Subcutaneous abdominal adipose tissue (tissue), 5 donors: Measurements from ENCODE around the gene ADD1.
"Not testable (repeated sequence)": the region's sequence is repeated elsewhere in the genome, so short reads cannot be mapped to it uniquely, and the experiment has no call there.

Experiments
- H3K27ac ChIP-seq: one replicate; pipeline ENCODE4 v1.7.0; 2013; ENCODE audit warnings: low read depth, mild to moderate bottlenecking, inconsistent platforms, low read length, moderate library complexity
- H3K27me3 ChIP-seq, 5 donors: one replicate each; pipeline ENCODE4 v1.7.0; 2013; ENCODE audit warnings: low read length in 5 of 5, inconsistent platforms in 1 of 5; ENCODE audit not compliant: control insufficient read depth in 5 of 5, insufficient read depth in 4 of 5
- H3K36me3 ChIP-seq, 5 donors: one replicate each; pipeline ENCODE4 v1.7.0; 2013; ENCODE audit warnings: low read length in 5 of 5; ENCODE audit not compliant: control insufficient read depth in 5 of 5, insufficient read depth in 5 of 5
- H3K4me1 ChIP-seq, 5 donors: one replicate each; pipeline ENCODE4 v1.7.0; 2013; ENCODE audit warnings: low read length in 5 of 5, mild to moderate bottlenecking in 3 of 5, moderate library complexity in 1 of 5; ENCODE audit not compliant: control insufficient read depth in 5 of 5, insufficient read depth in 5 of 5
- H3K4me3 ChIP-seq, 5 donors: one replicate each; pipeline ENCODE4 v1.7.0; 2013; ENCODE audit warnings: low read length in 5 of 5, low read depth in 1 of 5
- H3K9ac ChIP-seq, 5 donors: one replicate each; pipeline ENCODE4 v1.7.0; 2013; ENCODE audit warnings: low read length in 5 of 5, mild to moderate bottlenecking in 4 of 5, moderate library complexity in 3 of 5
- H3K9me3 ChIP-seq, 5 donors: one replicate each; pipeline ENCODE4 v1.7.0; 2013; ENCODE audit warnings: low read length in 5 of 5; ENCODE audit not compliant: control insufficient read depth in 5 of 5
- donor health status: healthy.
- donor health status: healthy.
- donor health status: healthy.
- donor health status: healthy.
- donor health status: healthy.

Gene ADD1

DNA sequence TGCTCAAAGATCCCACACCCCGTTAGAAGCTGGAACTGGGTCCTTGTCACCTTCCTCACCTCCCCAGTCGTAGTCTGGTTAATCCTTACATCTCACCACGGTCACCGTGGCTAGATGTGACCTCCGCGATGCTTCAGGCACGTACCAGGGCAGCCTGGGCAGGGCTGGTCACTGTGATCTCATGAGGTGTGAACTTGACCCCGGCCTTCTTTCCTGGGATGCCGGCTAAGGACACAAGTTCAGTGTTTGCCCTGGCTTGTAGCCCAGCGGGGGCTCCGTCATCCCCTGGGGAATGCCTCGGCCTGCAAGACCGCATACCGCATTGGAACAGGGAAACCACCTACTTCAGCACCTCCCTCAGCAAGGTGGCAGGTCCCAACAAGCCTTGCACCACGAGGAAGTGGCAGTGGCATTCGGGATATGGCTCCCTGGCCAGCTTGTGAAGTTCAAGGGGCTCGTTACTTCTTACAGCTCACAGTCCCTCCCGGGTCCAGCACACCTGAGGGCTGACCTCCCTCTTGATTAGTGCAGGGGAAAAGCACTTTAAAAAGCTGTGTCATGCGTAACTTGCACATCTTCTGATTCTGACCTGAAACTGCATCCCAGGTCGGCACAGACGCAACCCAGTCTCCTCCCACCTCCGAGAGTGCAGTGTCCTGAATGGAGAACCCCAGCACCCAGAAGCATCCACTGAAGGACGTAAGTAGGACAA, 93.7 kb downstream of the ADD1 start:
- Histone ChIP-seq H3K9ac (no peak overlapping the region), H3K9me3 (no peaks in the 10 kb centered on the region), H3K27me3 (no peaks in the 10 kb centered on the region), H3K4me3 (no peak overlapping the region), H3K27ac (peak overlapping the region; percentile 23), H3K4me1 (peaks cover 3 to 41% (median 33%) of the 10 kb centered on the region in 5 donors), H3K36me3 (peaks cover 0 to 56% (median 47%) of the 10 kb centered on the region in 5 donors)

DNA sequence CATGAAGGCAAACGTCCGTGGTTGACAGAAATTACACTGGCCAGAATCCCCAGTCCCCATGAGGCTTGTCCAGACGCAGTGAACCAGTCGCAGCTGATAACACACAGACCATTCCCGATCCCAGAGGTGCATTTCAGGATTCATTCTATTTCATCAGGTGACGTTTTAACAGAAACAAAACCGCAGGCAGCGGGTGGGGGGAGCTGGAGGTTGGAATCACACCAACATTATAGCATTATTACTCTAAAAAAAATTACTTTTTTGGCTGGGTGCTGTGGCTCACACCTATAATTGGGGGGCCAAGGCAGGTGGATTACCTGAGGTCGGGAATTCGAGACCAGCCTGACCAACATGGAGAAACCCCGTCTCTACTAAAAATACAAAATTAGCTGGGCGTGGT, 94.3 kb downstream of the ADD1 start:
- no peak overlapping the region for H3K4me3 ChIP-seq
- H3K36me3 ChIP-seq = peaks cover 0 to 63% (median 53%) of the 10 kb centered on the region in 5 donors
- no peak overlapping the region for H3K27ac ChIP-seq
- H3K4me1 ChIP-seq = peaks cover 3 to 35% (median 28%) of the 10 kb centered on the region in 5 donors
- H3K9me3 ChIP-seq = no peaks in the 10 kb centered on the region
- H3K27me3 ChIP-seq = no peaks in the 10 kb centered on the region
- no peak overlapping the region for H3K9ac ChIP-seq

DNA sequence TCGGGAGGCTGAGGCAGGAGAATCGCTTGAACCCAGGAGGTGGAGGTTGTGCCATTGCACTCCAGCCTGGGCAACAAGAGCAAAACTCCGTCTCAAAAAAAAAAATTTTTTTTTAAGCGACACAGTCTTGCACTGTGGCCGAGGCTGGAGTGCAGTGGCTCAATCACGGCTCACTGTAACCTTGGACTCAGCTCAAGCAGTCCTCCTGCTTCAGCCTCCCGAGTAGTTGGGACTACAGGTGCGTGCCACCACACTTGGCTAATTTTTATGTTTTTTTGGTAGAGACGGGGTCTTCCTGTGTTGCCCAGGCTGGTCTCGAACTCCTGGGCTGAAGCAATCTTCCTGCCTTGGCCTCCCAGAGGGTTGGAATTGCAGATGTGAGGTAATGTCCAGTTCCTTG, 94.8 kb downstream of the ADD1 start:
- H3K4me3 ChIP-seq, H3K9me3 ChIP-seq, H3K27me3 ChIP-seq, H3K9ac ChIP-seq, H3K27ac ChIP-seq: not testable (repeated sequence)
- H3K4me1 ChIP-seq = peaks cover 3 to 30% (median 24%) of the 10 kb centered on the region in 5 donors
- peaks cover 0 to 67% (median 58%) of the 10 kb centered on the region in 5 donors for H3K36me3 ChIP-seq

DNA sequence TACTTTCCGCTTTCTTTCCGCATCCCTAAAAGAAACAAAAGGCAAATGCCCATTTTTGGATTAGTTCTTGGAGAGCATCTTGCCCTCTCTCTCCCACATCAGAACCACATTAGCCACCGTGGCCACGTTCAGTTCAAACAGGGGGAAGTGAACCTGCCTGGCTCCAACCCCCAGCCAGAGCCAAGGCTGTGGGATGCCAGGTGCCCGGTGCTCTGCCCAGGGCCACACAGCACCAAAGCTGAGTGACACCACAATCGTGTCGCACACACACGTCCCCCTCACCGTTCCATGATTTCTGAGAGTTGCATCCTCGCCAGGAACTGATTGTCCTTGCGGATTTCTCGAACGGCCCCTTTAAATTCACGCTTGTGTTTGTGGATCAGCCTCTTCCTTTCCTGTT, 95.3 kb downstream of the ADD1 start:
- Histone ChIP-seq H3K9ac (no peak overlapping the region), H3K27me3 (no peaks in the 10 kb centered on the region), H3K36me3 (peaks cover 0 to 72% (median 63%) of the 10 kb centered on the region in 5 donors), H3K9me3 (no peaks in the 10 kb centered on the region), H3K4me3 (no peak overlapping the region), H3K4me1 (peaks cover 3 to 25% (median 19%) of the 10 kb centered on the region in 5 donors), H3K27ac (no peak overlapping the region)

- H3K27me3 ChIP-seq = no peaks in the 10 kb centered on the region
- no peak overlapping the region for H3K27ac ChIP-seq
- H3K9me3 ChIP-seq = no peaks in the 10 kb centered on the region
- no peak overlapping the region for H3K9ac ChIP-seq
- peaks cover 0 to 77% (median 67%) of the 10 kb centered on the region in 5 donors for H3K36me3 ChIP-seq
- H3K4me3 ChIP-seq = no peak overlapping the region
- H3K4me1 ChIP-seq = peaks cover 3 to 24% (median 18%) of the 10 kb centered on the region in 5 donors
Observed at GRCh38 chr4:2939383-2940243, 96.0 kb downstream of the ADD1 start.

GRCh38 chr4:2940267-2941137, 96.9 kb downstream of the ADD1 start:
- Histone ChIP-seq H3K27ac (no peak overlapping the region), H3K9ac (no peak overlapping the region), H3K36me3 (peaks cover 0 to 86% (median 76%) of the 10 kb centered on the region in 5 donors), H3K4me1 (peaks cover 1 to 16% (median 11%) of the 10 kb centered on the region in 5 donors), H3K4me3 (no peak overlapping the region), H3K27me3 (no peaks in the 10 kb centered on the region), H3K9me3 (no peaks in the 10 kb centered on the region)

- Histone ChIP-seq H3K36me3 (peaks cover 0 to 95% (median 85%) of the 10 kb centered on the region in 5 donors), H3K27ac (no peak overlapping the region), H3K4me1 (peaks cover 0 to 7% (median 4%) of the 10 kb centered on the region in 5 donors)
Observed at GRCh38 chr4:2941138-2942036, 97.7 kb downstream of the ADD1 start.

DNA sequence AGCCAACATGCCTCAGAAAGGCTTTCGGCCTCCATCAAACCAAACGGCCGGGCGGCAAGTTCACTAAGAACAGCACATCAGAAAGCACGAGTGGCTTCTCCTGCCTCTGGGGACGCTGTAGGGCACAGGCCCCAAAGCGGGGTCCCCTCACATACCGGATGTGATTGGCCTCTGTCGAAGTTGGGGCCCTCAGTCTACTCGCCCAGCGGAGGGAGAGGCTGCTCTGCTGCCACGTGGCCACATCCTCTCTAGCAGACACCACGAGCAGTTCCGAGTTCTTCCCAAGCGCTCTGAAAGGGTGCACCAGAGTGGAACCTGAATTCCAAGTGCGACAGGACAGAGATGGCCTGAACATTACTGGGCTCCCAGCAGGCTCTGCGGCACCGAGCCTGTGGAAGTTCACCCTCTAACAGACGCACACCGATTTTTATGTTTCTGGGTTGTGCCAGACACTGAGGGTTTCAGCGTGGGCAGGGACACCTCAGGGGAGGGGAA, 98.4 kb downstream of the ADD1 start:
- H3K27me3 ChIP-seq = no peaks in the 10 kb centered on the region
- peaks cover 0 to 4% (median under 1%) of the 10 kb centered on the region in 5 donors for H3K4me1 ChIP-seq
- no peak overlapping the region for H3K9ac ChIP-seq
- peaks cover 0 to 97% (median 92%) of the 10 kb centered on the region in 5 donors for H3K36me3 ChIP-seq
- no peaks in the 10 kb centered on the region for H3K9me3 ChIP-seq
- H3K4me3 ChIP-seq = no peak overlapping the region
- H3K27ac ChIP-seq = no peak overlapping the region

More at GRCh38 chr4:2941138-2942036, 97.7 kb downstream of the ADD1 start:
- H3K27me3 ChIP-seq = no peaks in the 10 kb centered on the region
- H3K9me3 ChIP-seq = no peaks in the 10 kb centered on the region
- no peak overlapping the region for H3K4me3 ChIP-seq
- no peak overlapping the region for H3K9ac ChIP-seq
